Fibroblast of the aortic adventitia (primary cell): ENCODE data around the gene AUTS2. TPM values are rescaled to one million over a fixed set of nuclear protein-coding genes. Genes with fewer than 3 reads are reported as not detected.

Experiments
- DNase-seq: peaks from one replicate; pipeline ENCODE4 v3.0.0-alpha.2; 2010; ENCODE audit warnings: low read depth
- H3K4me3 ChIP-seq: 2 replicates; pipeline ENCODE4 v1.5.1; 2011; ENCODE audit warnings: low read depth, mild to moderate bottlenecking, control low read depth, low read length, moderate library complexity
- total RNA-seq: library from RNA; depleted of rRNA; stranded (reverse); fragments of >200 nt; gene quantifications from 2 replicates; pipeline ENCODE4 v1.2.3, GENCODE V29; 2012; ENCODE audit warnings: low replicate concordance
- TF ChIP-seq, protein P1 (sequence below): IDR thresholded peaks from 2 replicates; pipeline ENCODE4 v1.5.1; 2011; ENCODE audit warnings: mild to moderate bottlenecking, low read length, control low read depth, inconsistent platforms; ENCODE audit not compliant: insufficient read depth

AUTS2 gene
- total RNA-seq, 1 donor = 10.7 TPM

DNA sequence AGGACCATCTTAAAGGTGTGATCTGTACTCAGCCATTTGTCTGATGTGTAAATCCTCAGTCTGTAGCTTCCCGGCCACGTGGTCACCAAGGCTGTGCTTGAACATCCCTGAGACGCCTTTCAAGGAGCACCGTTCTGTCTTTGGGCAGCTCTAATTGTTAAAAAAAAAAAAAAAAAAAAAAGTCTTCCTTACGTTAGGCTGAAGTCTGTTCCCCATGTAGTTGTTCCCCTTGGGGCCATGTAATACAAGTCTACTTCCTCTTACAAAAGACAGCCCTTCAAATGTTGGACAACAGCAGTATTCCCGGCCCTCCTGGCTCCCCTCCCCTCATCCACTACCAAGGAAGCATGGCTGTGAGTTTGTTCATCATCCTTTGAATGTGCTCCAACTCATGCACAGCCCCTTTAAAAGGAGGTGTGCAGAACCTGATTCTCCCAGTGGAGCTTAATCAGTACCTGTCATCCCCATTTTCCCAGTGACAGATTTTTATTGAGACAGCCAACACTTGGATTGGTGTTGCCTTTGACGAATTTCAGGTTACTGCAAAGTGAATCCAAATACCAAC is 1141.5 kb downstream of the AUTS2 start:
- TF ChIP-seq, protein P1, sequence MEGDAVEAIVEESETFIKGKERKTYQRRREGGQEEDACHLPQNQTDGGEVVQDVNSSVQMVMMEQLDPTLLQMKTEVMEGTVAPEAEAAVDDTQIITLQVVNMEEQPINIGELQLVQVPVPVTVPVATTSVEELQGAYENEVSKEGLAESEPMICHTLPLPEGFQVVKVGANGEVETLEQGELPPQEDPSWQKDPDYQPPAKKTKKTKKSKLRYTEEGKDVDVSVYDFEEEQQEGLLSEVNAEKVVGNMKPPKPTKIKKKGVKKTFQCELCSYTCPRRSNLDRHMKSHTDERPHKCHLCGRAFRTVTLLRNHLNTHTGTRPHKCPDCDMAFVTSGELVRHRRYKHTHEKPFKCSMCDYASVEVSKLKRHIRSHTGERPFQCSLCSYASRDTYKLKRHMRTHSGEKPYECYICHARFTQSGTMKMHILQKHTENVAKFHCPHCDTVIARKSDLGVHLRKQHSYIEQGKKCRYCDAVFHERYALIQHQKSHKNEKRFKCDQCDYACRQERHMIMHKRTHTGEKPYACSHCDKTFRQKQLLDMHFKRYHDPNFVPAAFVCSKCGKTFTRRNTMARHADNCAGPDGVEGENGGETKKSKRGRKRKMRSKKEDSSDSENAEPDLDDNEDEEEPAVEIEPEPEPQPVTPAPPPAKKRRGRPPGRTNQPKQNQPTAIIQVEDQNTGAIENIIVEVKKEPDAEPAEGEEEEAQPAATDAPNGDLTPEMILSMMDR = no peak
- DNase-seq = no peak

DNA sequence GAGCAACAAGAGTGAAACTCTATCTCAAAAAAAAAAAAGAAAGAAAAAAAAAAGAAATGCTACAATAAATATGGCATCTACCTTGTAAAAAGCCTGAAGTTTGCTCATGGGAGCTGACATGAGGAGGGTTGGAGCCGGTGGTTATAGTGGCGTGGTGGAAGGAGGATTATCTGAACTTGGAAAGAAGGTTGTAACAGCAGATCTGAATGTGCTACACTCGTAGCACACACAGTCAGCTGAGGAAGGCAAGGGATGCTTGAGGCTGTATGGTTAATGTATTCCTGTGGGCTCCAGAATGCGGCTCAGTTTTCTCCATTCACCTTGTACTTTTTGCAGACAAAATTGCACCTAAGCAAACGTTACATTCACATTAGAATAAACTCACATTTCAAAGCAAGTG is 1143.4 kb downstream of the AUTS2 start:
- no peak overlapping the region for H3K4me3 ChIP-seq
- TF ChIP-seq, protein P1 = no peak
- no peak for DNase-seq

More for the DNA sequence above, 1141.5 kb downstream of the AUTS2 start:
- no peak overlapping the region for H3K4me3 ChIP-seq

DNA sequence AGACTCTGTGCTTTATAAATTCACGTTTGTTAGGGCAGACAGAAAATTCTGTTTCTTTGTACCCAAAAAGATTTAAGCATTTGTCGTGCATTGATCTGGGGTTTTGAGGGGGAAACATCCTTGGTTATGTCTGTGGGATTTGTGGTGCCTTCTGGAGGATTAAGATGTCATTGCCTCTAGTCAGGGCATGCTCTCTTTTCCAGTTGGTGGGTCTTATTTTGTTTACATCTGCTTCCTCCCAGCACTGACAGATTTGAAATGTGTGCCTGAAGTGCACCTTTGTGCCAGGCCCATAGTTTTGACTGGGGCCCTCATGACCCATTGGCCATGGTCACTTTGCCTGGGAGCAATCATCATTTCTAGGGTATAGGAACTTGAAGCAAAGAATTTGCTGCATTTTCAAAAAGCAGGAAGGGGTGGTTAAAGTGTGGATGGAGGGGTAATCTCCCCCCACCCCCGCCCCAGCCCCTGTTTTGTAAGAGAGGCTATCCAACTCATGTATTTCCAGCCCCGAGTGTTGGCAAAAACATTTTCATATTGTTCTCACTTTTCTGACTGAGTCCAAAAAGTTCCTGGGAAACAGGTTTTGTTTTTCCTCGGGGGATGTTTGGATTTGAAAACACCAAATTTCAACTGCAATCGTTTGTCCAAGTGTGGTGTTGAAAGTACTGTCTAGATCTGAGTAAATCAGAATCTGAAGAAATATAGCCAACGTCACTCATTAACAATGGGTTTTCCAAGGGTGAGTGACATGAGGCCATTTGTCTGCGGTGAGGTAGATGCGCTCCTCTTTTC is 1145.5 kb downstream of the AUTS2 start:
- DNase-seq = no peak
- no peak overlapping the region for H3K4me3 ChIP-seq
- TF ChIP-seq, protein P1 = no peak

GRCh38 chr7:70744492-70744891 is 1146.2 kb downstream of the AUTS2 start:
- TF ChIP-seq, protein P1 = no peak
- no peak for DNase-seq
- no peak overlapping the region for H3K4me3 ChIP-seq

DNA sequence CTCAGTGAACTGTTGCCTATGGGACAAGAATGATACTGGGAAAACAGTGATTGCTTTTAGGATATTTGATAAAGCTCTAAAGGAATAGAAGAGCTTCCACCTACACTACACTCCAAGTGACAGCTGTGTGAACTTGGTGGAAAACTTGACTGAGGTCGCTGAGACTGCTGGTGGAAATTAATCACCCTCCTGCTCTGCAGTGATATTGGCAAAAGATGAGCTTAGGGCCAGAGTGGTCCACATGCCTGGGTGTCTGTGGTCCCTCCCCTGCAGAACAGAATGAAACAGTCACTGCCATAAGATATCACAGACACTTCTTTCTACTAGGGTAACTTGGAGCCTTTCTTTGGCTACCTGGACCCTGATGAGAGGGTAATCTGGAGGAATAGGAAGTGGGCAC is 1151.6 kb downstream of the AUTS2 start:
- no peak overlapping the region for H3K4me3 ChIP-seq
- no peak for DNase-seq
- TF ChIP-seq, protein P1 = no peak

DNA sequence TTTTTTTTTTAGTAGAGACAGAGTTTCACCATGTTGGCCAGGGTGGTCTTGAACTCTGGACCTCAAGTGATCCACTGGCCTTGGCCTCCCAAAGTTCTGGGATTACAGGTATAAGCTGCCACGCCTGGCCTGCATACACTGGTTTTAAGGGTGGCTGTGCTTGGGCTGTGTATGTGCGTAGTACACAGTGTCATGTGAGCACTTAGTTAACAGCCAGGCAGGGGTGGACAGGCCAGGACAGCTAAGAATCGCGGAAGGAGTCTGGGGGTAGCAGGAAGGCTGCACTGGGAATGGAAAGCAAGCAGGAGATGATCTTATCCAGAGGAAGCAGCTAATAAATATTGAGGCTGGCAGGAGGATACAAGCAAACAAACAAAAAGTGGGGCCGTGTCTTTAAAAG is 1153.6 kb downstream of the AUTS2 start:
- DNase-seq = no peak
- TF ChIP-seq, protein P1 = no peak
- no peak overlapping the region for H3K4me3 ChIP-seq
